Kidney tubule cell (primary cell): Measurements from ENCODE around the gene FMO5.

ENCODE experiments used
- DNase-seq: peaks from one replicate; pipeline ENCODE4 v3.0.0-alpha.2; 2018; ENCODE audit warnings: low spot score

FMO5 gene

GRCh38 chr1:147142886-147143285, 82.3 kb downstream of the FMO5 start:
- DNase-seq, result no peak
